Measurements from ENCODE around the gene PRKG1.
"Not testable (repeated sequence)": the region's sequence is repeated elsewhere in the genome, so short reads cannot be mapped to it uniquely, and the experiment has no call there.

Gene PRKG1

GRCh38 chr10:51389415-51390321, 315.4 kb downstream of the PRKG1 start:
- DNase-seq, result peak; percentile 54

GRCh38 chr10:51393006-51393405, 318.7 kb downstream of the PRKG1 start:
- not testable (repeated sequence) for DNase-seq

GRCh38 chr10:51394039-51394438, 319.8 kb downstream of the PRKG1 start:
- no peak for DNase-seq

GRCh38 chr10:51397244-51397643, 323.0 kb downstream of the PRKG1 start:
- no peak for DNase-seq

GRCh38 chr10:51397695-51398094, 323.4 kb downstream of the PRKG1 start:
- DNase-seq, result no peak

GRCh38 chr10:51399840-51400239, 325.6 kb downstream of the PRKG1 start:
- DNase-seq, result no peak

- no peak for DNase-seq
Observed at GRCh38 chr10:51400392-51401096, 326.3 kb downstream of the PRKG1 start.

- DNase-seq, result no peak
Observed at GRCh38 chr10:51403521-51403920, 329.2 kb downstream of the PRKG1 start.

GRCh38 chr10:51405580-51406351, 331.5 kb downstream of the PRKG1 start:
- no peak for DNase-seq

GRCh38 chr10:51406581-51406980, 332.3 kb downstream of the PRKG1 start:
- DNase-seq, result no peak

- DNase-seq, result no peak
Observed at GRCh38 chr10:51416494-51416893, 342.2 kb downstream of the PRKG1 start.

GRCh38 chr10:51419196-51420093, 345.2 kb downstream of the PRKG1 start:
- no peak for DNase-seq

- no peak for DNase-seq
Observed at GRCh38 chr10:51421853-51422252, 347.6 kb downstream of the PRKG1 start.

- peak; percentile 39 for DNase-seq
Observed at GRCh38 chr10:51422311-51423120, 348.2 kb downstream of the PRKG1 start.

GRCh38 chr10:51423121-51423452, 348.8 kb downstream of the PRKG1 start:
- no peak for DNase-seq

- no peak for DNase-seq
Observed at GRCh38 chr10:51425431-51425830, 351.1 kb downstream of the PRKG1 start.

- no peak for DNase-seq
Observed at GRCh38 chr10:51427758-51428157, 353.5 kb downstream of the PRKG1 start.

- no peak for DNase-seq
Observed at GRCh38 chr10:51430506-51430905, 356.2 kb downstream of the PRKG1 start.

GRCh38 chr10:51433949-51434475, 359.7 kb downstream of the PRKG1 start:
- DNase-seq, result no peak

GRCh38 chr10:51436805-51437204, 362.5 kb downstream of the PRKG1 start:
- no peak for DNase-seq

- no peak for DNase-seq
Observed at GRCh38 chr10:51439645-51440044, 365.4 kb downstream of the PRKG1 start.

All from stimulated activated CD4-positive, alpha-beta T cell treated with anti-CD3 and anti-CD28 coated beads, Interleukin-15, amount 100 ng/mL, for 24 hours (primary cell).